Osteocyte (in vitro differentiated cells): ENCODE measurements around the gene PLCB3. TPM values are rescaled to one million over a fixed set of nuclear protein-coding genes. Genes with fewer than 3 reads are reported as not detected.

Source experiments
- DNase-seq: peaks from one replicate; pipeline ENCODE4 v3.0.0; 2021; ENCODE audit warnings: mixed read lengths; ENCODE audit not compliant: unreplicated experiment; ENCODE audit errors: extremely low spot score
- H3K27ac Mint-ChIP-seq: one replicate; pipeline ENCODE4 v1.8.0; 2021; ENCODE audit warnings: mild to moderate bottlenecking, mixed read lengths; ENCODE audit not compliant: unreplicated experiment
- H3K27me3 Mint-ChIP-seq: one replicate; pipeline ENCODE4 v1.8.0; 2021; ENCODE audit warnings: mixed read lengths; ENCODE audit not compliant: unreplicated experiment
- H3K36me3 Mint-ChIP-seq: one replicate; pipeline ENCODE4 v1.8.0; 2021; ENCODE audit warnings: mixed read lengths; ENCODE audit not compliant: unreplicated experiment
- H3K4me1 Mint-ChIP-seq: one replicate; pipeline ENCODE4 v1.8.0; 2021; ENCODE audit warnings: mixed read lengths; ENCODE audit not compliant: unreplicated experiment
- H3K4me3 Mint-ChIP-seq: one replicate; pipeline ENCODE4 v1.8.0; 2021; ENCODE audit warnings: mild to moderate bottlenecking, moderate library complexity, mixed read lengths; ENCODE audit not compliant: unreplicated experiment
- H3K9me3 Mint-ChIP-seq: one replicate; pipeline ENCODE4 v1.8.0; 2021; ENCODE audit warnings: mixed read lengths; ENCODE audit not compliant: unreplicated experiment
- total RNA-seq: library from RNA; stranded (reverse); gene quantifications from 2 replicates; pipeline ENCODE4 v1.2.1, GENCODE V29; 2021
- TF ChIP-seq, protein P1 (sequence below): fragments of 200-600 bp; sonication (generic); IDR thresholded peaks from 2 replicates; pipeline ENCODE4 v1.5.0; 2021; ENCODE audit warnings: antibody characterized with exemption, mild to moderate bottlenecking, moderate library complexity

PLCB3 gene
- total RNA-seq, 1 donor from 2014 or later, result 32.0 TPM

DNA sequence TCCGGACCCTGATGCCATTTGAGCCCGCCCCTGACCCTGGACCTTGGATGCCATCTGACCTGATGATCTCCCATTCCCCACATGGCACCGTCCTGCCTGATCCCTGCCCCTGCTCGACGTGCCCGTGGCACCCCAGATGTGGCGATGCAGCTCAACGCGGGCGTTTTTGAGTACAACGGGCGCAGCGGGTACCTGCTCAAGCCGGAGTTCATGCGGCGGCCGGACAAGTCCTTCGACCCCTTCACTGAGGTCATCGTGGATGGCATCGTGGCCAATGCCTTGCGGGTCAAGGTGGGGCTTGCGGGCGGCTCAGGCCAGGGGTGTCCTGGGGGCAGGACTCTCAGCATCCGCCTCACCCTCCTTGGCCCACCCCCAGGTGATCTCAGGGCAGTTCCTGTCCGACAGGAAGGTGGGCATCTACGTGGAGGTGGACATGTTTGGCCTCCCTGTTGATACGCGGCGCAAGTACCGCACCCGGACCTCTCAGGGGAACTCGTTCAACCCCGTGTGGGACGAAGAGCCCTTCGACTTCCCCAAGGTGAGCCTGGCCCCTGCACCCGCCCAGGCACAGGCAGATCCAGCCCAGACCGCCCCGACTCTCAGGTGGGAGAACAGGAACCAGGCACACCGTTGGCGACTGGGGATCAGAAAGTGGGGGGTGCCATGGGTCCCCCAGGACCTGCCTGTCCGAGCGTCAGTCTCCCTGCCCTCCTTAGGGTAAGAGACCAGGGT is 11.1 kb downstream of the PLCB3 start:
- DNase-seq, result no peak
- Mint-ChIP-seq H3K4me1 (peaks cover 5% of the 10 kb centered on the region), H3K9me3 (no peaks in the 10 kb centered on the region), H3K27ac (no peak overlapping the region), H3K27me3 (no peaks in the 10 kb centered on the region), H3K36me3 (peaks cover 16% of the 10 kb centered on the region), H3K4me3 (no peak overlapping the region)
- TF ChIP-seq, protein P1, sequence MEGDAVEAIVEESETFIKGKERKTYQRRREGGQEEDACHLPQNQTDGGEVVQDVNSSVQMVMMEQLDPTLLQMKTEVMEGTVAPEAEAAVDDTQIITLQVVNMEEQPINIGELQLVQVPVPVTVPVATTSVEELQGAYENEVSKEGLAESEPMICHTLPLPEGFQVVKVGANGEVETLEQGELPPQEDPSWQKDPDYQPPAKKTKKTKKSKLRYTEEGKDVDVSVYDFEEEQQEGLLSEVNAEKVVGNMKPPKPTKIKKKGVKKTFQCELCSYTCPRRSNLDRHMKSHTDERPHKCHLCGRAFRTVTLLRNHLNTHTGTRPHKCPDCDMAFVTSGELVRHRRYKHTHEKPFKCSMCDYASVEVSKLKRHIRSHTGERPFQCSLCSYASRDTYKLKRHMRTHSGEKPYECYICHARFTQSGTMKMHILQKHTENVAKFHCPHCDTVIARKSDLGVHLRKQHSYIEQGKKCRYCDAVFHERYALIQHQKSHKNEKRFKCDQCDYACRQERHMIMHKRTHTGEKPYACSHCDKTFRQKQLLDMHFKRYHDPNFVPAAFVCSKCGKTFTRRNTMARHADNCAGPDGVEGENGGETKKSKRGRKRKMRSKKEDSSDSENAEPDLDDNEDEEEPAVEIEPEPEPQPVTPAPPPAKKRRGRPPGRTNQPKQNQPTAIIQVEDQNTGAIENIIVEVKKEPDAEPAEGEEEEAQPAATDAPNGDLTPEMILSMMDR, result no peak

DNA sequence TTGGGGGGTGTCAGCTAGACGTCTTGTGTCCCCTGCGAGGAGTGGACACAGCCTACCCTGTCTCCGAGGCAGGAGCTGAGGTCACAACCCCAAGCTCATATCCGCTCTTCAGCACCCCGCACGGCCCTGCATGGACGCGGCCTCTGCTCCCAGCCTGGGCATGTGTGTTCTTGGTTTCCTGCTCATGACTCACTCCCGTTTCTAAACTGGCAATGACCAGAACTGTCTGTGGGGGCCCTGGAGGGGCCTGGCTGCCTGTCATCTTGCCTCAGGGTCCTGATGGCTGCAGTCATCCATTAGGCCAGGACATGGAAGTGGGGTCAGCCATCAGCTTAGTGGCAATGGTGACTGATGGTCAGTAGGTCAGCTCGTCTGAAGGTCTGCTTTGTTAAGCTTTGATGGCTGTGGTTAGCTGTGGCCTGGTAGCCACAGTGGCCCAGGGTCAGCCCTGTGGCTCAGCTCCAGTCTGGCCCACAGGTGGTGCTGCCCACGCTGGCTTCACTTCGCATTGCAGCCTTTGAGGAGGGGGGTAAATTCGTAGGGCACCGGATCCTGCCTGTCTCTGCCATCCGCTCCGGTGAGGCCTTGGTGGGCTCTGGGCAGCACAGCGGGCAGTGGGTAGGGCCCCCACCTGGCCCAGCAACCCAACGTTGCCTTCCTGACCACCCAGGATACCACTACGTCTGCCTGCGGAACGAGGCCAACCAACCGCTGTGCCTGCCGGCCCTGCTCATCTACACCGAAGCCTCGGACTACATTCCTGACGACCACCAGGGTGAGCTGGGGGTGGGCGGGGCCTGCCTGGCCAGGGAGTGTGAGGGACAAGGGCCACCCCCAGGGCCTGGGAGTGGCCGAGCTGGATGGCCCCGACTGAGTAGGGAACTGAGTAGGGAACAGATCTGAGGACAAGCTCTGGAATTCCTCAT is 12.0 kb downstream of the PLCB3 start:
- Mint-ChIP-seq H3K9me3 (no peaks in the 10 kb centered on the region), H3K27me3 (no peaks in the 10 kb centered on the region), H3K36me3 (peaks cover 16% of the 10 kb centered on the region), H3K4me1 (peaks cover 9% of the 10 kb centered on the region), H3K27ac (peak overlapping the region; percentile 68), H3K4me3 (no peak overlapping the region)
- TF ChIP-seq, protein P1, result peak; percentile 11
- DNase-seq, result no peak

DNA sequence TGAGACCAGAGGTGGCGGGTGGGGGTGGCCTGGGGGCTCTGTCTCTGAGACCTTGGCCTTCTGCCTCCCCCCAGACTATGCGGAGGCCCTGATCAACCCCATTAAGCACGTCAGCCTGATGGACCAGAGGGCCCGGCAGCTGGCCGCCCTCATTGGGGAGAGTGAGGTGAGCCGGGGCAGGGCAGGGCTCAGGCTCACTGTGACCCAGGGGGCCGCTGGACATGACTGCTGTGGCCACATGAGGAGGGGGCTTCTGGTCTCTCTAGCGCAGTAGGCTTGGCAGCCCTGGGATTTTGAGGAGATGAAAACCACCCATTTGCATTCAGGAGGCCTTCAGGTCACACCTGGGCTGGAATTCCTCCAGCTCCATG is 12.6 kb downstream of the PLCB3 start:
- no peak overlapping the region for H3K4me3 Mint-ChIP-seq
- H3K36me3 Mint-ChIP-seq, result peaks cover 16% of the 10 kb centered on the region
- DNase-seq, result no peak
- TF ChIP-seq, protein P1, result no peak
- H3K9me3 Mint-ChIP-seq, result no peaks in the 10 kb centered on the region
- H3K27ac Mint-ChIP-seq, result no peak overlapping the region
- no peaks in the 10 kb centered on the region for H3K27me3 Mint-ChIP-seq
- peaks cover 16% of the 10 kb centered on the region for H3K4me1 Mint-ChIP-seq

DNA sequence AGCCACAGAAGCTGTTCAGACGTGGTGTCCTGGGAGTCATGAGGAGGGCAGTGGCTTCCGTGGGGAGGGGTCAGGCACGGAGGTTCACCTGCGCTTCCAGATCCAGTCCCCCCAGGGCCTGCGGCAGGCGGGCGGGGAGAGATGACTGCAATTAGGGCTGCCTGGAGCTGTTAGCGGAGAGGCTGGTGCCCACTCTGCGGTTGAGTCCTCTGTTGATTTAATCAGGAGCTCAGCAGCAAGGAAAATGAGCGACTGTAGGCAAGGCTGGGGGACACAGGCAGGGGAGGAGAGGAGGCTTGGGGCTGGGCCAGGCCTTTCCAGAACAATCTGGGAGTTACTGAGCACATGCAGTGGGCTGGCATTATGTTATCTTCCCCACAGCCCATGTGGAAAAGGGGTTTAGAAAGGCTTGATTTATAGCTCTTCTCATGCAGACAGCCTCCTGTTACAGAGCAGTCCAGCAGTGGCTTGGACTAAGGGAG is 13.1 kb downstream of the PLCB3 start:
- H3K27me3 Mint-ChIP-seq, result no peaks in the 10 kb centered on the region
- TF ChIP-seq, protein P1, result no peak
- peaks cover 19% of the 10 kb centered on the region for H3K4me1 Mint-ChIP-seq
- no peak overlapping the region for H3K4me3 Mint-ChIP-seq
- no peaks in the 10 kb centered on the region for H3K9me3 Mint-ChIP-seq
- DNase-seq, result no peak
- H3K36me3 Mint-ChIP-seq, result peaks cover 14% of the 10 kb centered on the region
- no peak overlapping the region for H3K27ac Mint-ChIP-seq
